HepG2 (cell line): ENCODE results near the gene IL15. TPM values are rescaled to one million over a fixed set of nuclear protein-coding genes. Genes with fewer than 3 reads are reported as not detected.

Experiments
- ATAC-seq: fragments of 200-7000 bp; cut with Tn5 transposase; 3 replicates; pipeline ENCODE4 v1.9.1; 2020; ENCODE audit warnings: mild to moderate bottlenecking, moderate library complexity
- BruUV-seq: library from RNA; stranded (reverse); fragments of 400-500 nt; replicated peaks from 2 replicates; lab custom pipeline; 2021; lab: Mats Ljungman, UMichigan
- CTCF ChIA-PET: fragments of 300-600 bp; formaldehyde crosslinking; extraction: SDS; loops from one replicate; lab custom pipeline; 2021; ENCODE audit warnings: low total read pairs, inconsistent platforms, low intra/inter-chr PET ratio; lab: Yijun Ruan, JAX
- POLR2A ChIA-PET: fragments of 350-600 bp; sonication (Branson Sonifier 250); formaldehyde crosslinking; loops from one replicate; lab custom pipeline; 2020; ENCODE audit warnings: antibody characterized with exemption, inconsistent platforms; lab: Yijun Ruan, JAX
- DNase-seq: peaks from one replicate; pipeline ENCODE4 v3.0.0-alpha.2; 2015; ENCODE audit warnings: low spot score
- FAIRE-seq: peaks from 3 replicates; lab custom pipeline; 2011; peaks lifted over from hg19 to GRCh38; lab: Jason Lieb, UNC
- H2AFZ ChIP-seq: one replicate; pipeline ENCODE4 v1.6.1; 2011; ENCODE audit warnings: low read length, inconsistent platforms
- H3K27ac ChIP-seq: fragments of 300-600 bp; 3 replicates; pipeline ENCODE4 v1.8.0; 2011; ENCODE audit warnings: mixed run types, mild to moderate bottlenecking, mixed read lengths, low read length, inconsistent platforms; ENCODE audit not compliant: insufficient read depth; ENCODE audit errors: extremely low read length
- H3K27me3 ChIP-seq, 2 experiments: fragments of 200-600 bp in 1 of 2; 2 replicates in 1 of 2; 3 replicates in 1 of 2; pipeline versions ENCODE4 v1.6.0 to v1.8.0; 2011; ENCODE audit warnings: low read length in 2 of 2, mild to moderate bottlenecking in 2 of 2, moderate library complexity in 2 of 2, inconsistent platforms in 1 of 2; ENCODE audit not compliant: insufficient read depth in 2 of 2, control insufficient read depth in 1 of 2
- H3K36me3 ChIP-seq, 2 experiments: fragments of 200-600 bp in 1 of 2; replicated peaks in 1 of 2; 2 replicates in 1 of 2; 3 replicates in 1 of 2; pipeline versions ENCODE4 v1.5.1 to v1.8.0; 2011; ENCODE audit warnings: low read length in 2 of 2, inconsistent platforms in 1 of 2; ENCODE audit not compliant: insufficient read depth in 2 of 2, control insufficient read depth in 1 of 2
- H3K4me1 ChIP-seq: 2 replicates; pipeline ENCODE4 v1.5.1; 2012; ENCODE audit warnings: low read length, inconsistent platforms; ENCODE audit not compliant: insufficient read depth
- H3K4me2 ChIP-seq: 2 replicates; pipeline ENCODE4 v1.6.0; 2011; ENCODE audit warnings: low read depth, low read length, inconsistent platforms
- H3K4me3 ChIP-seq, 3 experiments: fragments of 200-600 bp in 1 of 3; sonication (generic), shearing (Covaris generic) in 1 of 3; replicated peaks in 1 of 3; 2 replicates each; pipeline ENCODE4 v1.5.1; 2011 to 2016; ENCODE audit warnings: low read length in 3 of 3, inconsistent platforms in 2 of 3, low read depth in 2 of 3, mild to moderate bottlenecking in 2 of 3, control low read depth in 1 of 3, mixed read lengths in 1 of 3; ENCODE audit not compliant: insufficient read depth in 1 of 3
- H3K79me2 ChIP-seq: one replicate; pipeline ENCODE4 v1.6.1; 2011; ENCODE audit warnings: low read length, inconsistent platforms; ENCODE audit not compliant: insufficient read depth
- H3K9ac ChIP-seq: 2 replicates; pipeline ENCODE4 v1.6.0; 2011; ENCODE audit warnings: mild to moderate bottlenecking, low read depth, low read length, inconsistent platforms; ENCODE audit not compliant: insufficient read depth
- H3K9me3 ChIP-seq: 2 replicates; pipeline ENCODE4 v1.5.1; 2012; ENCODE audit warnings: mild to moderate bottlenecking, low read length
- H4K20me1 ChIP-seq: 2 replicates; pipeline ENCODE4 v1.6.0; 2011; ENCODE audit warnings: inconsistent platforms, mild to moderate bottlenecking, low read length, moderate library complexity; ENCODE audit not compliant: insufficient read depth
- BATF2 ChIP-seq: sonication (generic); formaldehyde crosslinking; IDR thresholded peaks from 2 replicates; pipeline ENCODE4 v1.8.0; 2022; ENCODE audit warnings: mild to moderate bottlenecking, missing genetic modification reagents, moderate library complexity
- CCDC6 ChIP-seq: sonication (generic); formaldehyde crosslinking; IDR thresholded peaks from 2 replicates; pipeline ENCODE4 v1.8.1; 2022; ENCODE audit warnings: mild to moderate bottlenecking, missing genetic modification reagents, moderate library complexity
- KMT2A ChIP-seq: sonication (generic); formaldehyde crosslinking; IDR thresholded peaks from 2 replicates; pipeline ENCODE4 v1.4.0; 2020; ENCODE audit warnings: missing genetic modification reagents
- RERE ChIP-seq: IDR thresholded peaks from 2 replicates; pipeline ENCODE4 v1.6.1; 2016; ENCODE audit warnings: low read depth, missing genetic modification reagents, missing compliant biosample characterization
- SAP130 ChIP-seq: IDR thresholded peaks from 2 replicates; pipeline ENCODE4 v1.6.1; 2016; ENCODE audit warnings: low read depth
- ZBTB42 ChIP-seq: sonication (generic); formaldehyde crosslinking; IDR thresholded peaks from 2 replicates; pipeline ENCODE4 v1.5.0; 2020; ENCODE audit warnings: mild to moderate bottlenecking, missing genetic modification reagents
- ZNF746 ChIP-seq: sonication (generic); formaldehyde crosslinking; IDR thresholded peaks from 2 replicates; pipeline ENCODE4 v1.8.0; 2022; ENCODE audit warnings: mild to moderate bottlenecking, missing genetic modification reagents
- ZNF841 ChIP-seq: sonication (generic); formaldehyde crosslinking; IDR thresholded peaks from 2 replicates; pipeline ENCODE4 v1.8.1; 2023; ENCODE audit warnings: missing genetic modification reagents, borderline replicate concordance
- WGBS: methylation state at CpG from one replicate; pipeline ENCODE4 v1.1.6; 2017; ENCODE audit warnings: low lambda C conversion rate; 5-methylcytosine and 5-hydroxymethylcytosine counted together
- in situ Hi-C: cut with HindIII; loops from 2 replicates; pipeline ENCODE4 v1.10.0; 2017; ENCODE audit warnings: low pct_unique_long_range_greater_than_20kb; ENCODE audit not compliant: extremely low pct_ligation_motif_present
- intact Hi-C: fragments of 100-400 bp; cut with micrococcal nuclease; formaldehyde crosslinking; loops from one replicate; pipeline ENCODE4 v1.10.0; 2022; ENCODE audit not compliant: unreplicated experiment
- polyA plus RNA-seq, 8 experiments: library from polyadenylated mRNA; depleted of rRNA in 3 of 8; stranded (reverse) in 7 of 8; unstranded in 1 of 8; fragments of >200 nt; fragmentation: Illumina TruSeq in 4 of 8; extraction: Trizol in 4 of 8; gene quantifications; 2 replicates each; pipeline versions ENCODE4 v1.2.1 to v1.2.3, GENCODE V29; 2011 to 2016; ENCODE audit warnings: low read depth in 4 of 8, missing spikeins in 1 of 8, mixed read lengths in 1 of 8; ENCODE audit not compliant: insufficient read depth in 1 of 8
- total RNA-seq, 5 experiments: library from RNA; depleted of rRNA; stranded (reverse); fragments of >200 nt; fragmentation: Illumina TruSeq; extraction: Trizol; gene quantifications; 2 replicates each; pipeline ENCODE4 v1.2.3, GENCODE V29; 2016; ENCODE audit warnings: low read depth in 1 of 5
- TF ChIP-seq, protein P1 (sequence below): sonication (generic); formaldehyde crosslinking; IDR thresholded peaks from 2 replicates; pipeline ENCODE4 v1.4.0; 2020; ENCODE audit warnings: missing genetic modification reagents
- TF ChIP-seq, protein P2 (sequence below): sonication (generic); formaldehyde crosslinking; IDR thresholded peaks from 2 replicates; pipeline ENCODE4 v1.4.0; 2020; ENCODE audit warnings: missing genetic modification reagents

IL15 gene
- total and polyA plus RNA-seq, 2 of the 13 experiments (the other 11 are each of a cell fraction or from before 2014, with no cell fraction given): 0.12 to 0.24 TPM

DNA sequence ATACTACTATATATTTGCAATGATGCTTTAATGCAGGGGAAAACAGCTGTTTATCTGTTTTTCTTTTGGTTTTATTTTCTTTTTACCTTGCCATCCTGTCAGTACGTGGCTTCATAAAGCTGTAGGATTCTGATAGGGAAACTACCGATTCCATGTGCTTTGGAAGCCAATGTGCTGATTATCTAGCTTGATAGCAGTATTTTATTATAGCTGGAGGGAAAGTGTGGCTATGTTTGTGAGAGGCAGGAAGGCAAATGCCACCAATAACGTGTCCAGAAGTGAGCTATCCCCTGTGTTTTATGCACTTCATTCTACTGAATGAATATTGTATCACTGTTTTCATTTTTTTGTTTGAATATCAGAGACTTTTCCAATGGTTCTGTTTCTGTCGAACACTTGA is 43.7 kb downstream of the IL15 start:
- H2AFZ ChIP-seq: no peak overlapping the region
- TF ChIP-seq, protein P1, sequence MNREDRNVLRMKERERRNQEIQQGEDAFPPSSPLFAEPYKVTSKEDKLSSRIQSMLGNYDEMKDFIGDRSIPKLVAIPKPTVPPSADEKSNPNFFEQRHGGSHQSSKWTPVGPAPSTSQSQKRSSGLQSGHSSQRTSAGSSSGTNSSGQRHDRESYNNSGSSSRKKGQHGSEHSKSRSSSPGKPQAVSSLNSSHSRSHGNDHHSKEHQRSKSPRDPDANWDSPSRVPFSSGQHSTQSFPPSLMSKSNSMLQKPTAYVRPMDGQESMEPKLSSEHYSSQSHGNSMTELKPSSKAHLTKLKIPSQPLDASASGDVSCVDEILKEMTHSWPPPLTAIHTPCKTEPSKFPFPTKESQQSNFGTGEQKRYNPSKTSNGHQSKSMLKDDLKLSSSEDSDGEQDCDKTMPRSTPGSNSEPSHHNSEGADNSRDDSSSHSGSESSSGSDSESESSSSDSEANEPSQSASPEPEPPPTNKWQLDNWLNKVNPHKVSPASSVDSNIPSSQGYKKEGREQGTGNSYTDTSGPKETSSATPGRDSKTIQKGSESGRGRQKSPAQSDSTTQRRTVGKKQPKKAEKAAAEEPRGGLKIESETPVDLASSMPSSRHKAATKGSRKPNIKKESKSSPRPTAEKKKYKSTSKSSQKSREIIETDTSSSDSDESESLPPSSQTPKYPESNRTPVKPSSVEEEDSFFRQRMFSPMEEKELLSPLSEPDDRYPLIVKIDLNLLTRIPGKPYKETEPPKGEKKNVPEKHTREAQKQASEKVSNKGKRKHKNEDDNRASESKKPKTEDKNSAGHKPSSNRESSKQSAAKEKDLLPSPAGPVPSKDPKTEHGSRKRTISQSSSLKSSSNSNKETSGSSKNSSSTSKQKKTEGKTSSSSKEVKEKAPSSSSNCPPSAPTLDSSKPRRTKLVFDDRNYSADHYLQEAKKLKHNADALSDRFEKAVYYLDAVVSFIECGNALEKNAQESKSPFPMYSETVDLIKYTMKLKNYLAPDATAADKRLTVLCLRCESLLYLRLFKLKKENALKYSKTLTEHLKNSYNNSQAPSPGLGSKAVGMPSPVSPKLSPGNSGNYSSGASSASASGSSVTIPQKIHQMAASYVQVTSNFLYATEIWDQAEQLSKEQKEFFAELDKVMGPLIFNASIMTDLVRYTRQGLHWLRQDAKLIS (CRISPR knock-in tag): no peak
- no peak for TF ChIP-seq SAP130
- no peak for TF ChIP-seq ZNF841
- TF ChIP-seq, protein P2, sequence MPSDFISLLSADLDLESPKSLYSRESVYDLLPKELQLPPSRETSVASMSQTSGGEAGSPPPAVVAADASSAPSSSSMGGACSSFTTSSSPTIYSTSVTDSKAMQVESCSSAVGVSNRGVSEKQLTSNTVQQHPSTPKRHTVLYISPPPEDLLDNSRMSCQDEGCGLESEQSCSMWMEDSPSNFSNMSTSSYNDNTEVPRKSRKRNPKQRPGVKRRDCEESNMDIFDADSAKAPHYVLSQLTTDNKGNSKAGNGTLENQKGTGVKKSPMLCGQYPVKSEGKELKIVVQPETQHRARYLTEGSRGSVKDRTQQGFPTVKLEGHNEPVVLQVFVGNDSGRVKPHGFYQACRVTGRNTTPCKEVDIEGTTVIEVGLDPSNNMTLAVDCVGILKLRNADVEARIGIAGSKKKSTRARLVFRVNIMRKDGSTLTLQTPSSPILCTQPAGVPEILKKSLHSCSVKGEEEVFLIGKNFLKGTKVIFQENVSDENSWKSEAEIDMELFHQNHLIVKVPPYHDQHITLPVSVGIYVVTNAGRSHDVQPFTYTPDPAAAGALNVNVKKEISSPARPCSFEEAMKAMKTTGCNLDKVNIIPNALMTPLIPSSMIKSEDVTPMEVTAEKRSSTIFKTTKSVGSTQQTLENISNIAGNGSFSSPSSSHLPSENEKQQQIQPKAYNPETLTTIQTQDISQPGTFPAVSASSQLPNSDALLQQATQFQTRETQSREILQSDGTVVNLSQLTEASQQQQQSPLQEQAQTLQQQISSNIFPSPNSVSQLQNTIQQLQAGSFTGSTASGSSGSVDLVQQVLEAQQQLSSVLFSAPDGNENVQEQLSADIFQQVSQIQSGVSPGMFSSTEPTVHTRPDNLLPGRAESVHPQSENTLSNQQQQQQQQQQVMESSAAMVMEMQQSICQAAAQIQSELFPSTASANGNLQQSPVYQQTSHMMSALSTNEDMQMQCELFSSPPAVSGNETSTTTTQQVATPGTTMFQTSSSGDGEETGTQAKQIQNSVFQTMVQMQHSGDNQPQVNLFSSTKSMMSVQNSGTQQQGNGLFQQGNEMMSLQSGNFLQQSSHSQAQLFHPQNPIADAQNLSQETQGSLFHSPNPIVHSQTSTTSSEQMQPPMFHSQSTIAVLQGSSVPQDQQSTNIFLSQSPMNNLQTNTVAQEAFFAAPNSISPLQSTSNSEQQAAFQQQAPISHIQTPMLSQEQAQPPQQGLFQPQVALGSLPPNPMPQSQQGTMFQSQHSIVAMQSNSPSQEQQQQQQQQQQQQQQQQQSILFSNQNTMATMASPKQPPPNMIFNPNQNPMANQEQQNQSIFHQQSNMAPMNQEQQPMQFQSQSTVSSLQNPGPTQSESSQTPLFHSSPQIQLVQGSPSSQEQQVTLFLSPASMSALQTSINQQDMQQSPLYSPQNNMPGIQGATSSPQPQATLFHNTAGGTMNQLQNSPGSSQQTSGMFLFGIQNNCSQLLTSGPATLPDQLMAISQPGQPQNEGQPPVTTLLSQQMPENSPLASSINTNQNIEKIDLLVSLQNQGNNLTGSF (CRISPR knock-in tag): no peak
- TF ChIP-seq ZBTB42: no peak
- TF ChIP-seq RERE: no peak
- no peak for TF ChIP-seq KMT2A (CRISPR knock-in tag)
- TF ChIP-seq CCDC6 (CRISPR knock-in tag): no peak
- TF ChIP-seq ZNF746 (CRISPR knock-in tag): no peak
- no peak for TF ChIP-seq BATF2

More for the DNA sequence above, 43.7 kb downstream of the IL15 start:
- no TSS peak for BruUV-seq
- Histone ChIP-seq H3K9me3 (no peaks in the 10 kb centered on the region), H4K20me1 (no peaks in the 10 kb centered on the region), H3K36me3 (no peaks in the 10 kb centered on the region), H3K27me3 (no peaks in the 10 kb centered on the region), H3K27ac (no peak overlapping the region), H3K4me1 (no peaks in the 10 kb centered on the region), H3K4me2 (no peak overlapping the region), H3K9ac (no peak overlapping the region), H3K4me3 (no peak overlapping the region), H3K79me2 (no peaks in the 10 kb centered on the region)
- intact Hi-C loops (no loop called here), in situ Hi-C loops (no loop called here)
- DNase-seq: no peak
- CTCF ChIA-PET: no interaction called here
- 32% methylated on average over 4 of the region's 4 CpGs for WGBS
- ATAC-seq: no peak
- POLR2A ChIA-PET: no interaction called here
- FAIRE-seq: no peak
